Measurements from ENCODE around the gene MAGEB18. TPM values are rescaled to one million over a fixed set of nuclear protein-coding genes. Genes with fewer than 3 reads are reported as not detected.

The MAGEB18 gene
- total RNA-seq = not detected in 2 replicates

GRCh38 chrX:26138274-26138673, at the start of gene MAGEB18:
TSS of gene MAGEB18 (plus strand) at chrX:26138343. CDS start at chrX:26138986, 643 bp downstream.

GRCh38 chrX:26160301-26160700, 22.2 kb downstream of the MAGEB18 start, which contains the start of gene MAGEB6B:
TSS of gene MAGEB6B (plus strand) at chrX:26160601. CDS start at chrX:26160601, 0 bp downstream.

Other genes with a start within 250 kb of the MAGEB18 start
- not detected in 2 replicates for gene MAGEB6B, start 22.3 kb downstream of the MAGEB18 start, total RNA-seq
- not detected in 2 replicates for gene MAGEB6, start 54.1 kb downstream of the MAGEB18 start, total RNA-seq
- not detected in 2 replicates for gene MAGEB5, start 77.8 kb downstream of the MAGEB18 start, total RNA-seq

Measured in myometrial cell (primary cell).